ENCODE data around the gene OR51S1. TPM values are rescaled to one million over a fixed set of nuclear protein-coding genes. Genes with fewer than 3 reads are reported as not detected.

The OR51S1 gene
- total and polyA plus RNA-seq, 12 donors, result not detected

DNA sequence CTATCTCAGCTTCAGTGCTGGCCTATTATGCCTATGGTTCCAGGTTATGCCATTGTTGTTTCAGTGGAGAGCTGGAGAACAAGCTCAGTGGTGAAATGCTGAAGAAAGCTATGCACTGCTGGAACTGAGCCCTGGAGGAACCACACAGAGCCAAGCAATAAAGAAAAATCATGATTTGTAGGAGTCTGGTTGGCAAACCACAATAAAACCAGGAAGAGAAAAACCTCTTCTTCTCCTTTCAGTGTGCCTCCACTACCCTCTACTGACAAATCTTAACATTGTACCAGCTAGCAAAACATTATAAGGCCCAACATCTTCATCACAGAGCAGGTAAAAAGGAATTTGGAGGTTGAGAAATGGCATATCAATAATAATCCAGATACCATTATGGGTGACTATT lies 22.6 kb downstream of the OR51S1 start:
- intact Hi-C loops (cut with DNase I), result loop anchor here in 9 of 10 donors (1.0 to 5.0 kb wide), 6 partner anchors 189 to 639 kb away; partner anchors contain the start of gene OR51D1 (in 8 of the 9)
- Histone ChIP-seq H3K27me3 (no peaks in the 10 kb centered on the region), H3K4me1 (no peaks in the 10 kb centered on the region), H3K36me3 (no peaks in the 10 kb centered on the region), H3K4me3 (no peak overlapping the region), H3K9me3 (no peaks in the 10 kb centered on the region), H3K27ac (no peak overlapping the region)
- ATAC-seq (peak in 4 of 8 donors; percentile 34 to 70 (median 56)), DNase-seq (no peak)
- TF ChIP-seq, protein P1, sequence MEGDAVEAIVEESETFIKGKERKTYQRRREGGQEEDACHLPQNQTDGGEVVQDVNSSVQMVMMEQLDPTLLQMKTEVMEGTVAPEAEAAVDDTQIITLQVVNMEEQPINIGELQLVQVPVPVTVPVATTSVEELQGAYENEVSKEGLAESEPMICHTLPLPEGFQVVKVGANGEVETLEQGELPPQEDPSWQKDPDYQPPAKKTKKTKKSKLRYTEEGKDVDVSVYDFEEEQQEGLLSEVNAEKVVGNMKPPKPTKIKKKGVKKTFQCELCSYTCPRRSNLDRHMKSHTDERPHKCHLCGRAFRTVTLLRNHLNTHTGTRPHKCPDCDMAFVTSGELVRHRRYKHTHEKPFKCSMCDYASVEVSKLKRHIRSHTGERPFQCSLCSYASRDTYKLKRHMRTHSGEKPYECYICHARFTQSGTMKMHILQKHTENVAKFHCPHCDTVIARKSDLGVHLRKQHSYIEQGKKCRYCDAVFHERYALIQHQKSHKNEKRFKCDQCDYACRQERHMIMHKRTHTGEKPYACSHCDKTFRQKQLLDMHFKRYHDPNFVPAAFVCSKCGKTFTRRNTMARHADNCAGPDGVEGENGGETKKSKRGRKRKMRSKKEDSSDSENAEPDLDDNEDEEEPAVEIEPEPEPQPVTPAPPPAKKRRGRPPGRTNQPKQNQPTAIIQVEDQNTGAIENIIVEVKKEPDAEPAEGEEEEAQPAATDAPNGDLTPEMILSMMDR (IDR thresholded peaks at IDR 0.05), result peak; percentile 31 to 69 (median 57)

GRCh38 chr11:4825132-4825531 lies 23.9 kb downstream of the OR51S1 start:
- Histone ChIP-seq H3K27ac (no peak overlapping the region), H3K36me3 (no peaks in the 10 kb centered on the region), H3K27me3 (no peaks in the 10 kb centered on the region), H3K4me1 (no peaks in the 10 kb centered on the region), H3K4me3 (no peak overlapping the region), H3K9me3 (no peaks in the 10 kb centered on the region)
- TF ChIP-seq, protein P1 (IDR thresholded peaks at IDR 0.05), result no peak
- intact Hi-C loops (cut with DNase I), result loop anchor here in 3 of 10 donors (5.0 kb wide), 2 partner anchors 188 to 638 kb away; partner anchors contain the start of gene OR51D1 (in 2 of the 3)
- DNase-seq (no peak), ATAC-seq (no peak)

DNA sequence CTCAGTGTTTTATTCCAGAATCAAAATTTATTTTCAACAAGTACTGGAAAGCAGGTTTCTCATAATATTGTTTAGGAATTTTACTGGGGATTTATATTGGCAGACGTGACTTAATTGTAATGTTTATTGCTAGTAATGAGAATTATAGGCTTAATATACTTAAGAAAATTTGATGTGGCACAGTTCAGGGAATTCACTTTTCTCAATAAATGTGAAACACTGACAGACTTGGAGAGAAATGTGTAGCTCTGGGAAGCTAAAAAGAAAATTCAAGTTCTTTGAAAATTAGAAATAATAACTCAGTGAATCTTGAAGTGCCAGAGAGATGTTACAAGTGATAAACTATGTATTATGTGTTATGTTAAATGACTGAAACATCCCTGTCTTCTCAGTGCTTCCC lies 28.0 kb downstream of the OR51S1 start, which contains the start of gene OR51F2:
Gene OR51F2, plus strand, starts transcription at position 301 of the 400 bp plus-strand sequence. CDS start 101 bp downstream, outside the sequence.
- DNase-seq (no peak), ATAC-seq (no peak)
- TF ChIP-seq, protein P1 (IDR thresholded peaks at IDR 0.05), result no peak
- no peaks in the 10 kb centered on the region for H3K36me3 ChIP-seq
- no peak within 1 kb of the TSS for H3K4me3 ChIP-seq
- intact Hi-C loops (cut with DNase I), result no loop called here
- no peaks in the 10 kb centered on the region for H3K9me3 ChIP-seq
- 91 to 100% methylated on average over 1 of the region's 1 CpG for WGBS, 2 donors
- H3K27me3 ChIP-seq, result no peaks in the 10 kb centered on the region
- no peak within 1 kb of the TSS for H3K27ac ChIP-seq
- H3K4me1 ChIP-seq, result no peaks in the 10 kb centered on the region

GRCh38 chr11:4809246-4809645 lies 39.8 kb downstream of the OR51S1 start:
- TF ChIP-seq, protein P1 (IDR thresholded peaks at IDR 0.05), result no peak
- Histone ChIP-seq H3K4me1 (no peaks in the 10 kb centered on the region), H3K9me3 (no peaks in the 10 kb centered on the region), H3K27ac (no peak overlapping the region), H3K27me3 (no peaks in the 10 kb centered on the region), H3K4me3 (no peak overlapping the region), H3K36me3 (no peaks in the 10 kb centered on the region)
- ATAC-seq, result no peak
- DNase-seq, result no peak
- WGBS, 2 donors, result 74 to 79% methylated on average over 2 of the region's 2 CpGs
- intact Hi-C loops (cut with DNase I), result no loop called here
